GM21515 (cell line): ENCODE data around the gene TRHDE.

ENCODE experiments used
- ATAC-seq: cut with Tn5 transposase; IDR thresholded peaks from one replicate; pipeline ENCODE4 v1.9.1; 2021; ENCODE audit not compliant: unreplicated experiment

The TRHDE gene

GRCh38 chr12:72315858-72316257, 43.7 kb downstream of the TRHDE start:
- no peak for ATAC-seq

- ATAC-seq = no peak
Measured at GRCh38 chr12:72318341-72318740, 46.2 kb downstream of the TRHDE start.

GRCh38 chr12:72323881-72324280, 51.7 kb downstream of the TRHDE start:
- ATAC-seq = no peak

- ATAC-seq = no peak
Measured at GRCh38 chr12:72330301-72330700, 58.1 kb downstream of the TRHDE start.

- ATAC-seq = no peak
Measured at GRCh38 chr12:72330784-72331183, 58.6 kb downstream of the TRHDE start.

GRCh38 chr12:72337382-72337781, 65.2 kb downstream of the TRHDE start:
- no peak for ATAC-seq

GRCh38 chr12:72337946-72338345, 65.8 kb downstream of the TRHDE start:
- no peak for ATAC-seq

GRCh38 chr12:72338437-72338836, 66.3 kb downstream of the TRHDE start:
- no peak for ATAC-seq

GRCh38 chr12:72346363-72346944, 74.3 kb downstream of the TRHDE start:
- ATAC-seq = peak; percentile 82

GRCh38 chr12:72349491-72349890, 77.3 kb downstream of the TRHDE start:
- ATAC-seq = no peak

- ATAC-seq = no peak
Measured at GRCh38 chr12:72359416-72359815, 87.2 kb downstream of the TRHDE start.

GRCh38 chr12:72365151-72365550, 93.0 kb downstream of the TRHDE start:
- no peak for ATAC-seq

- ATAC-seq = no peak
Measured at GRCh38 chr12:72366255-72366654, 94.1 kb downstream of the TRHDE start.

- no peak for ATAC-seq
Measured at GRCh38 chr12:72368298-72368697, 96.1 kb downstream of the TRHDE start.

GRCh38 chr12:72368719-72369422, 96.7 kb downstream of the TRHDE start:
- ATAC-seq = no peak

- no peak for ATAC-seq
Measured at GRCh38 chr12:72369423-72369959, 97.3 kb downstream of the TRHDE start.

GRCh38 chr12:72380441-72380840, 108.3 kb downstream of the TRHDE start:
- no peak for ATAC-seq

GRCh38 chr12:72388322-72388721, 116.2 kb downstream of the TRHDE start:
- no peak for ATAC-seq

GRCh38 chr12:72390146-72390545, 118.0 kb downstream of the TRHDE start:
- no peak for ATAC-seq

GRCh38 chr12:72406111-72406510, 133.9 kb downstream of the TRHDE start:
- ATAC-seq = no peak

GRCh38 chr12:72432037-72432604, 160.0 kb downstream of the TRHDE start:
- no peak for ATAC-seq

- no peak for ATAC-seq
Measured at GRCh38 chr12:72433298-72433697, 161.1 kb downstream of the TRHDE start.
